HG02852 (cell line): ENCODE results near the gene TRIM40.

Source experiments
- ATAC-seq: cut with Tn5 transposase; IDR thresholded peaks from one replicate; pipeline ENCODE4 v1.9.1; 2021; ENCODE audit warnings: mild to moderate bottlenecking, moderate library complexity; ENCODE audit not compliant: unreplicated experiment

TRIM40 gene

GRCh38 chr6:30135757-30136156 lies at the start of gene TRIM40:
Gene TRIM40, plus strand, starts transcription at chr6:30136140. Its CDS starts 897 bp downstream, at chr6:30137037.
- ATAC-seq: no peak

- ATAC-seq: no peak
Observed at GRCh38 chr6:30087876-30088275, 48.1 kb upstream of the TRIM40 start.

DNA sequence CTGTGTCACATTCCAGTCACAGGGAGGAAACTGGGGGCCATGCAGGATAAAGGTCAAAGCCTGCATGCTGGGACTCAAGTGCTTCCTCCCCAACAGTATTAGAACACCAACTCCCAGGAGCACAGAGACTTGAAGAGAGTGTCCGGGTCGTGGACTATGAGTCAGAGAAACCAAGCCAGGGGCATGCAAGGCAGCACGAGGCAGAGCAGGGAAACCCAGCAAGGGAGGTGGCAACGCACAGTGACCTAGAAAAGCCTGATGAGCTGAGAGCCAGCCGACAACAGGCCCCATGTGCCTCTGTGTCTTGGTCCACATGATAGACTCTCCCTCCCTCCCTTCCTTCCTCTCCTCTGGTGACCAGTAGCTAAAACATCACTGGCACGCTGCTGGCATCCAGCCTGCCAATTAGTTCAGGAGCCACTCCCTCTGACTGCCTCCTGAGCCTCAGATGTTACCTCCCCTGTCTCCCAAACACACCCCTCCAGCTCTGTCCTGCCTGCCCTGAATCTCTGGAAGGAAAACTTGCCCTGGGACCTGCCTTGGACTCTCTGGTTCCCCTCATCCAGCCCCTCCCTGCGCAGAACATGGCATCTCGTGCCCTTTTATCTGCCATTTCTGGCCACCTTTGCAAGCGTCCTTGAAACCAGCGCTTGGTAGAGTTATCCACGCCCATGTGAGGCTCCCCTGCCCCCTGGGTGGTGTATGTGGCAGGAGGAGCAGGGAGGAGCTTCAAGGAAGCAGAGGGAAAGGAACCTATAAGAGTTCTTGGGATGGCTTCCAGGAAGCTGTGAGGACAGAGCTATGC lies 44.2 kb upstream of the TRIM40 start:
- ATAC-seq: no peak

DNA sequence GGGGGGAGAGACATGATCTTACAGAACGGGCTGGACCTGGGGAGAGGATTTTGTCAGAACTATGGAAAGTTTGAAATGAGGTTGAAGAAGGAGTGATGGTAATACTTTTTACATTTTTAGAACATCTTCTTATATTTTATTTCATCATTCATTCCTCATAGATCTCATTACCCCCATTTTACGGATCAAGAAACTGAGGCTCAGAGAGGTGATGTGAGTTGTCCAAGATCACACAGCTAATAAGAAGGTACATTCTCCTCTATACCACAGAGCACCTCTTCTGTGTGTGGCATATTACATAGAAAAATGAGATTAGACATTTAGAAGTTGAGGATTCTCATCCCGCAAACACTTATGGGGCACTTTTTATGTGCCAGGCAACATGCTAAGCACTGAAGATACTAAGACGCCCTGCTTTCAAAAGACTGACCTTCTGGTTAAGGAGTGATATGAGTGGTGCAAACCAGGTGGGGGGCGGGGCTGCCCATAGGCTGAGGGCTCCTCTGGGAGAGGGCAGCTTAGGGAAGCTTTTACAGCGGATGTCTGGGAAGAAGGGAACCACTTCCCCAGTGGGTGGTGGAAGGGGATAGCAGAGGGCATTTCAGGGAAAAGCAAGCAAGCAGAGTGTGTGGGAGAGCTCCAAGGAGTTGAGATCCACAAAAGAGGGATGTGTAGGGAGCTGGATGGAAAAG lies 42.9 kb upstream of the TRIM40 start:
- ATAC-seq: no peak

DNA sequence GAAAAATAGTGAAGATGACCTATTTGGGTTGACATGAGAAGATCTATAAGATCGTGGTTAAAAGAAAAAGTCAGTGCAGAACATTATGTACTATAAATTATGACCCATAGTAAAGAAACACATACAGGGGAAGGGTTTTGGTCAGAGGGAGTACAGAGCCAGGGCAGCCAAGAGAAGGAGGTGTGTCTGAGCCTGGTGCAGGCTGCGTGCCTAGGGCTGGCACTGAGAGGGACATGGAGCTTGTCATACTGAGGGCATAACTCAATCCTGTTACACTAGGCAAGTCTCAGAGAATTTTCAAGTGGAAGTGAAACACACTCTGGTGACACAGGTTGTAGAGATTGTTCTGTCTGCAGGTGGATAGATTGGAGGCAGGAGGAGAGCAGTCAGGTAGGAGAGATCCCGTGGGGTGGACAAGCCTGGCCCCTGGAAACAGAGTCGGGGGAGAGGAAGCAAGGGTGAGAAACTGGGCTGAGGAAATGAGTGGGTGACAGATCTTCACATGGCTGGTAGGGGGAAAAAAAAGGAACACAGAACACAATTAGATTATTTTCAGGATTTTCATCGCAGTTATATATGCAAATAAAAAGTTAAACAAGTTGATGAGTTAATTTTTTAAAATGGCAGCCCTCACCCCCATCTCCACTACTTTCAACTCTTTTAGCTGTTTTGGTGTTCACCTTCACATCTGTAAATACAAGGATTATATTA lies 41.8 kb upstream of the TRIM40 start:
- no peak for ATAC-seq

DNA sequence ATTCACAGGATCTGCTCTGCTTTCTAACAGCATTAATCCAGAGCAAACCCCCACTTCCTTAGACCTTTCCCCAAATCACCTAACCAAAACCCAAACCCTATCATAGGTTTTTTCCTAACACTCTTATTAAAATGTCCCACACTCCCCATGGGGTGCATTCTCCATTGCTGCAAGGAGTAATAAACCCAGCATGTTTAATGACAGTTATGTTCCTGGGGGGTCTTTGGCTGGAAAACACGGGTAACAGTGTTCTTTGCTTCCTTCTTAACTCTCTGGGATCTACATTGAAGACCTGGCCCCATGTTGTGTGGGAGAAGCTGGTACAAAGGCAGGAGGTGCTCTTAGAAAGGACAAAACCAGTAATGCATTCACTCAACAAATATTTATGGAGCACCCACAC lies 39.1 kb upstream of the TRIM40 start:
- no peak for ATAC-seq

DNA sequence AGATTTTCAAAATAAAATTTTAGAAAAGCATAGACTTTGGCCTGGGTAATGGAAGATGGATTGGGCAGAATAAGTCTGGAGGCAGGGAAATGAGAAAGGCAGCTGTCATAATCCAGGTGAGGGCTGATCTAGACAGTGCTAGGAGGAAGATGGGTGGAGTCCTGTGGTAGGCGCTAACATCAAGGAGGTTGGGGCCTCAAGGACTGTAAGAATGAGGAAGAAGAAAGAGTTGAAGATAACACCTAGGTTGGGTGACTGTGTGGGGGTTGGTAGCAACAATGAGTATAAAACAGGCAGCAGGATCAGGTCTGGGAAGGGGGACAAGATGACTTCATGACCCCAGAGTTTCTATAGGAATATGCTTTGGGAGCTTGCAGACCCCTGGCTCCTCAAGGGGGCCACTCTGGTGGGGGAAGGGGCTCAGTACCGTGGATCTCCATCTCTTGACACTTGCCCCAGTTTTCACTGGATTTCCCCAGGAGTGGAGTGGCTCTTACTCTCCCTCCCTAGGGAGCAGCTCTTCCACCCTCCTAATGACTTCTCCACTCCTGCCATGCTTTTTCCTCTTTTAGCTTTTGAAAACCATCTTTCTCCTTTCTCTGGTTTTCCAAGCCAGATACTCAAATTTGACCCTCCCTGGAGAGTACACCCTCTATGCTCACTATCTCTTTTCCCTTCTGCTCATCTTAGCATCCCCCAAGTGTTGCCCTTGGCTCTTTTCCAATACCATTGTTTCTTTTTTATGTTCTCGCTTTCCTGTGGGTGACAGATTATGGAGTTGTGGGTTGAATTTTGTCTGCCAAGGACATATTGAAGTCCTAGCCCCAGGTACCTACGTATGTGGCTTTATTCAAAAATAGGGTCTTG lies 37.8 kb upstream of the TRIM40 start:
- ATAC-seq: no peak

- no peak for ATAC-seq
Observed at GRCh38 chr6:30100154-30100553, 35.8 kb upstream of the TRIM40 start.

- ATAC-seq: no peak
Observed at GRCh38 chr6:30100585-30101443, 35.1 kb upstream of the TRIM40 start.

DNA sequence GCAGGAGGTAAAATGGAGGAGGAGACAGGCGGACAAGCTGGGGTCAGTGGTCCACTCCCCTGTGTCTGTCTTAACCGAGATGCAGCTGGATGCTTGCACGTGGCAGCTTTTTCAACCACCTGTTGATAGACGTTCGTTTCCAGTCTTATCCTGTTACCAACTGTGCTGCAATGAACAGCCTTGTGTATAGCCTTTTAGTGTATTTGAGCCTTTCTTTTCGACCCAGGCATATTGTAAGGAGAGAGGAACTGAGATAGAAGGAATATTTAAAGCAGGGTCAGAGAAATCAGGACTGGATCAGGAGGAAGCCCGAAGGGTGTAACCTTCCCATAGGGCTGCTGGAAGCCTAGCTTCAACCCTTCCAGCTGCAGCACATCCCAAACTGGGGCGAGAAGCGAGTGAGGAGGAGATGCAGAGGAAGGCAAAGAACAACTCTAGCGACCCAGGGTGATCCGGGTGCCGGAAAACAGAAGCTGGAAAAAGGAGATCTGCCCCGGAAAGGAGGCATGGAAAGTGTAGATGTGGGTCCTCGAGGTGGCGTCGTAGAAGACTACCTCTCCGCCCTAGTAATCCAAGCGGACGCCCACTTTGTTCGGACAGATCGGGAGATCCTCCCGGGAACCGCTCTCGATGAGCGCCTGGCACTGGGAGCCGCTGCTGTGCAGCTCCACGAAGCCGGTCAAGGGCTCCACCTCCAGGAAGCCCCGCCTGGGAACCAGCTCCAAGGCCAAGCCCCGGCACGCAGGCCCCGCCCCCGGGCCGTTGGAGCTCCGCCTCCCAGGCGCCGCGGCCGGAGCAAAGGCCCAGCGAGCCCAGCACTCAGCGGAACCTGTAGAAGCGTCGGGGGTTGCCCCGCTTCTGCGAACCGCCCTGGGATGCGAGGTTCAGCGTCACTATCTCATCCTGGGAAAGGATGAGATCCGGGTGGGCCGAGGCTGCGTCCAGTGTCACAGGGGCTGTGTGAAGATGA lies 34.2 kb upstream of the TRIM40 start:
- ATAC-seq: no peak

- ATAC-seq: no peak
Observed at GRCh38 chr6:30102414-30102969, 33.4 kb upstream of the TRIM40 start.

DNA sequence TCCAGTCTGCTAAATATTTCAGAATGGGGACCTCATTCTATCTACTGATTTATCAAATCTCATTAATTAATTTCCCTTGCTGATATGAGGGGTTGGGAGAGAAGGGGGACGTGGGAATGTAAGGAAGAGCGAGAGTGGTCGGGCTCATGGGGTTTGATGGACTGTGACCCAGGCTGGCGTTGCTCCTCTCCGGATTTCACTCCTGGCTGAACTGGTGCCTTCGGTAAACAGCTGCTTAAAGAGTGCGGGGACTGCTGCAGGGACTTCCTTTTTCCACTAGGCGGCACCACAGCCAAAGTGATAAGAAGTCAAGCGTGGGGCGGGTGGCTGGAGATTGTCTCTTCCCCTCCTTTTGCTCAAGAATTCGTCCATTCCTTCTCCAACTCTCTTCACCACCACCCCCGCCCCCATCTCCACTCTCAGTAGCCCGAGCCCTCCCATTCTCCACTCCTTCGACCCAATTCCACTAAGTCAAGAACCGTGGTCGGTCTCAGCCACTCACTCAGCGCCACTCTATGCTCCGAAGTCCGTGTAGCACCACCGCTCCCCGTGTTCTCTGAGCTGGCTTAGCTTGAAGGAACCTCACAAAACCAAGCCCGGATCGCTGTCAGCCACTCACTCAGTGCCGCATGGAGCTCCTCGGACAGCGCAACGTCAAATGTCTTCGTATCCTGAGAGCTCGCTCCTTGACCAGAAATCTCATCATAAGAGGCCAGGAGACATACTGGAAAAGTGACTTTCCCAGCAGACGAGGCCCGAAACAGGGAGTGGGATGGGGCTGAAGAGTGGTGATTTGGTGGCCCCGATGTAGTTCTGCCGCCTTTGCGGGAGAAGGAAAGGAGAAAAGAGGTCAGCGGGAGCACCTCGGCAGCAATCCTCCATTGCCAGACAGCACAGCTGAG lies 32.7 kb upstream of the TRIM40 start:
- peak; percentile 70 for ATAC-seq

- ATAC-seq: no peak
Observed at GRCh38 chr6:30103872-30104179, 32.1 kb upstream of the TRIM40 start.

DNA sequence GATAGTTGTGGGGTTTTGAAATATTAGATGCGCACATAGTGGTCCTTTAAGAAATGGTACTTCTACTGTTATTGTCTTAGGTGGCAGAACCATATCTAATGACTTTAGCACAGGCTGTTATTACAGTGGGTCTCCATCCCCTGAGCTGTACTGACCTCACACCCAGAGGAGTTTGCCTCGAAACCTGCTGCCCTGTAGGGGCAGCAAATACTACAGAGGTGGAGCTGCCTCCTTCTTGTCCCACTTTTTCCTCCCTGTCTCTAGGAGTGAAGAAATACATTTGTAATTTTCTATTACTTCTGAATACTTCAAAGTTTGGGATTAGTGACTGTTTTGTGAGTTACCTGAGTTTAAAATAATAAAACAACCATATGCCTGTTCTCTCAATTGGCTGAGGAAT lies 31.3 kb upstream of the TRIM40 start:
- ATAC-seq: no peak

- ATAC-seq: no peak
Observed at GRCh38 chr6:30111266-30111856, 24.6 kb upstream of the TRIM40 start.

DNA sequence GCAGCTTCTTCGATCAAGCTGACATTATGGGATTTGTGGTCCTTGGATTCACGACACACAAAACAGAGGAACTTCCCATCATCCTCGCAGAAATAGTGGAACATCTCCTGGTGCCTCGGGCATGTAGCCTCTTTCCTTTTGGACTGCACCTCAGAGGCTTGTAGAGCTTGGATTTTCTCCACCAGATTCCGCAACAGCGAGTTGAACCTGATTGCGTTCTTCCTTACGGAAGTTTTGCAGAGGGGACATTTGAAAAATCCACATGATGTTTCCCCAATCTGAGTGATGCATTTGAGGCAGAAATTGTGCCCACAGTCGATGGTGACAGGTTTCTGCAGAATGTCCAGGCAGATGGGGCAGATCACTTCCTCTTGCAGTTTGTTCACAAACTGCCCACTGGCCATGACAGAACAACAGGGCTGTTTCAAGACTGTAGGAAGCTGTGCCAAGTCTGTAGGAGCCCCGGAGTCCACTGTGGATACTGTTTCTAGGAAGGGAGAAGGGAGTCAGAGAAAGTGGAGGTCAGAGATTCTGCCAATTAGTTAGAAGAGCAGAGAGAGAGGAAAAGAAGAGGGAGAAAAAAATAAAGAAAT lies 23.4 kb upstream of the TRIM40 start:
- ATAC-seq: no peak
